Measurements from ENCODE around the gene PCDHGA7. TPM values are rescaled to one million over a fixed set of nuclear protein-coding genes. Genes with fewer than 3 reads are reported as not detected.
"Not testable (repeated sequence)": the region's sequence is repeated elsewhere in the genome, so short reads cannot be mapped to it uniquely, and the experiment has no call there.

PCDHGA7 gene
- total RNA-seq, 1 experiment from 2014 or later = not detected

- no peak for DNase-seq (ENCODE audit: low spot score)
- in situ Hi-C loops (cut with HindIII; ENCODE audit: low sequenced_read_pairs) = no loop called here
These were observed 38.4 kb downstream of the PCDHGA7 start, which contains the start of gene PCDHGA11 for GRCh38 chr5:141420855-141421488. Gene PCDHGA11, plus strand, starts transcription at chr5:141421051. Its CDS starts 177 bp downstream, at chr5:141421228.

DNA sequence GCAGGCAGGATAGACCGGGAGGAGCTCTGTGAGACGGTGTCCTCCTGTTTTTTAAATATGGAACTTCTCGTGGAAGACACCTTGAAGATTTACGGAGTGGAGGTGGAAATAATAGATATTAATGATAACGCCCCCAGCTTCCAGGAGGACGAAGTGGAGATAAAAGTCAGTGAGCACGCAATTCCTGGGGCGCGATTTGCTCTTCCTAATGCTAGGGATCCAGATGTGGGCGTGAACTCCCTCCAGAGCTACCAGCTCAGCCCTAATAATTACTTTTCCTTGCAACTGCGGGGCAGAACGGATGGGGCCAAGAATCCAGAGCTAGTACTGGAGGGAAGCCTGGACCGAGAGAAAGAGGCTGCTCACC lies 38.9 kb downstream of the PCDHGA7 start:
- no peak for DNase-seq (ENCODE audit: low spot score)

GRCh38 chr5:141422742-141423291 lies 40.3 kb downstream of the PCDHGA7 start:
- in situ Hi-C loops (cut with HindIII; ENCODE audit: low sequenced_read_pairs) = no loop called here
- DNase-seq (ENCODE audit: low spot score) = no peak

More for the DNA sequence above, 38.9 kb downstream of the PCDHGA7 start:
- in situ Hi-C loops (cut with HindIII; ENCODE audit: low sequenced_read_pairs) = no loop called here

DNA sequence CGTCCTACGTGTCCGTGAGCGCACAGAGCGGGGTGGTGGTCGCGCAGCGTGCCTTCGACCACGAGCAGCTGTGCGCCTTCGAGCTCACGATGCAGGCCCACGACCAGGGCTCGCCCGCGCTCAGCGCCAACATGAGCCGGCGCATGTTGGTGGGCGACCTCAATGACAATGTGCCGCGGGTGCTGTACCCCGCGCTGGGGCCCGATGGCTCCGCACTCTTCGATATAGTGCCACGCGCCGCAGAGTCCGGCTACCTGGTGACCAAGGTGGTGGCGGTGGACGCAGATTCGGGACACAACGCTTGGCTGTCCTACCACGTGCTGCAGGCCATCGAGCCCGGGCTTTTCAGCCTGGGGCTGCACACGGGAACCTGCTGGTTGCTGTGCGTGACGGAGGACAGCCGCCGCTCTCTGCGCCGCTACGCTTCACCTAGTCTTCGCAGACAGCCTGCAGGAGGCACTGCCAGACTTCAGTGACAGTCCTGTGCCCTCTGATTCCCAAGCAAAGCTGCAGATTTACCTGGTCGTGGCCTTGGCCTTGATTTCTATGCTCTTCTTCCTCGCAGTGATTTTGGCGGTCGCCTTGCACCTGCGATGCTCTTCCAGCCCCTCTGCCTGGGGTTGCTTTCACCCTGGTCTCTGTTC lies 45.4 kb downstream of the PCDHGA7 start:
- in situ Hi-C loops (cut with HindIII; ENCODE audit: low sequenced_read_pairs) = no loop called here
- no peak for DNase-seq (ENCODE audit: low spot score)

- in situ Hi-C loops (cut with HindIII; ENCODE audit: low sequenced_read_pairs) = no loop called here
- DNase-seq (ENCODE audit: low spot score) = peak; percentile 23
These were observed 48.0 kb downstream of the PCDHGA7 start, which contains the start of gene PCDHGA12 for GRCh38 chr5:141430332-141431113. Gene PCDHGA12, plus strand, starts transcription at chr5:141430507. Its CDS starts 253 bp downstream, at chr5:141430760.

GRCh38 chr5:141431286-141431685 lies 48.7 kb downstream of the PCDHGA7 start:
- in situ Hi-C loops (cut with HindIII; ENCODE audit: low sequenced_read_pairs) = no loop called here
- DNase-seq (ENCODE audit: low spot score) = no peak

GRCh38 chr5:141432308-141432707 lies 49.8 kb downstream of the PCDHGA7 start:
- DNase-seq (ENCODE audit: low spot score); in situ Hi-C loops (cut with HindIII; ENCODE audit: low sequenced_read_pairs): not testable (repeated sequence)

GRCh38 chr5:141432726-141433125 lies 50.2 kb downstream of the PCDHGA7 start:
- DNase-seq (ENCODE audit: low spot score); in situ Hi-C loops (cut with HindIII; ENCODE audit: low sequenced_read_pairs): not testable (repeated sequence)

DNA sequence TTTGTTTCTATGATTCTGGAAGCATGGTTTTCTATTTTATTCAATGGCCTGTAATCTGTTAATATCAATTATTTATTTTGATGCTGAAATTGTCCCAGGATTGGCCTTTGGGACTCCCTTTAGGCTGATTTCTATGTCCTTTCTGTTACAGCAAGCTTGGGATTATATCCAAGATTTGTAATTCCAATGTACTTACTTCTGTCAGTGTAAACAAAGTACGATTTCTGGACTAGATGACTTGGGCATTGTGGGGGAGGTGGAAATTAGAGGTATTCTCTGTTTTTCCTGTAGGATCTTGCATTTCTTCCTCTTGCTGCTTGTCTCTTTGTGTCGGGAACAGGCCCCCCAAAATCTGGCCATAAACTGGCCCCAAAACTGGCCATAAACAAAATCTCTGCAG lies 51.5 kb downstream of the PCDHGA7 start:
- in situ Hi-C loops (cut with HindIII; ENCODE audit: low sequenced_read_pairs) = no loop called here
- DNase-seq (ENCODE audit: low spot score) = no peak

Other genes starting within 250 kb of the PCDHGA7 start
- not detected in 2 replicates for gene PCDHB5, start 247.5 kb upstream of the PCDHGA7 start, total RNA-seq (2014; rRNA removed; shearing (Covaris generic))
- not detected in 2 replicates for gene PCDHB6, start 232.7 kb upstream of the PCDHGA7 start, total RNA-seq (2014; rRNA removed; shearing (Covaris generic))
- gene PCDHB7, start 210.1 kb upstream of the PCDHGA7 start, total RNA-seq (2014; rRNA removed; shearing (Covaris generic)) = not detected in 2 replicates
- gene PCDHB8, start 205.0 kb upstream of the PCDHGA7 start, total RNA-seq (2014; rRNA removed; shearing (Covaris generic)) = 0.10 TPM in 1 of 2 replicates, not detected in the other
- 0.25 and 1.3 TPM in 2 replicates for gene PCDHB16, start 200.4 kb upstream of the PCDHGA7 start, total RNA-seq (2014; rRNA removed; shearing (Covaris generic))
- gene PCDHB9, start 195.6 kb upstream of the PCDHGA7 start, total RNA-seq (2014; rRNA removed; shearing (Covaris generic)) = 0.18 and 7.3 TPM in 2 replicates
- gene PCDHB10, start 190.4 kb upstream of the PCDHGA7 start, total RNA-seq (2014; rRNA removed; shearing (Covaris generic)) = 0.44 TPM in 1 of 2 replicates, not detected in the other
- gene PCDHB11, start 183.1 kb upstream of the PCDHGA7 start, total RNA-seq (2014; rRNA removed; shearing (Covaris generic)) = 0.10 and 1.4 TPM in 2 replicates
- not detected in 2 replicates for gene PCDHB12, start 174.0 kb upstream of the PCDHGA7 start, total RNA-seq (2014; rRNA removed; shearing (Covaris generic))
- gene PCDHB13, start 168.8 kb upstream of the PCDHGA7 start, total RNA-seq (2014; rRNA removed; shearing (Covaris generic)) = not detected in 2 replicates
- gene PCDHB14, start 159.4 kb upstream of the PCDHGA7 start, total RNA-seq (2014; rRNA removed; shearing (Covaris generic)) = 0.27 and 0.55 TPM in 2 replicates
- not detected in 2 replicates for gene PCDHB15, start 137.3 kb upstream of the PCDHGA7 start, total RNA-seq (2014; rRNA removed; shearing (Covaris generic))
- gene SLC25A2, start 78.7 kb upstream of the PCDHGA7 start, total RNA-seq (2014; rRNA removed; shearing (Covaris generic)) = not detected in 2 replicates
- 131 and 164 TPM in 2 replicates for gene TAF7, start 62.0 kb upstream of the PCDHGA7 start, total RNA-seq (2014; rRNA removed; shearing (Covaris generic))
- not detected in 2 replicates for gene PCDHGA1, start 52.2 kb upstream of the PCDHGA7 start, total RNA-seq (2014; rRNA removed; shearing (Covaris generic))
- not detected in 2 replicates for gene PCDHGA2, start 44.0 kb upstream of the PCDHGA7 start, total RNA-seq (2014; rRNA removed; shearing (Covaris generic))
- gene PCDHGA3, start 38.9 kb upstream of the PCDHGA7 start, total RNA-seq (2014; rRNA removed; shearing (Covaris generic)) = not detected in 2 replicates
- not detected in 2 replicates for gene PCDHGB1, start 32.6 kb upstream of the PCDHGA7 start, total RNA-seq (2014; rRNA removed; shearing (Covaris generic))
- 0.06 TPM in 1 of 2 replicates, not detected in the other for gene PCDHGA4, start 27.7 kb upstream of the PCDHGA7 start, total RNA-seq (2014; rRNA removed; shearing (Covaris generic))
- gene PCDHGB2, start 22.7 kb upstream of the PCDHGA7 start, total RNA-seq (2014; rRNA removed; shearing (Covaris generic)) = 0.18 TPM in 1 of 2 replicates, not detected in the other
- gene PCDHGA5, start 18.6 kb upstream of the PCDHGA7 start, total RNA-seq (2014; rRNA removed; shearing (Covaris generic)) = 0.24 TPM in 1 of 2 replicates, not detected in the other
- gene PCDHGB3, start 12.5 kb upstream of the PCDHGA7 start, total RNA-seq (2014; rRNA removed; shearing (Covaris generic)) = not detected in 2 replicates
- gene PCDHGA6, start 8.9 kb upstream of the PCDHGA7 start, total RNA-seq (2014; rRNA removed; shearing (Covaris generic)) = 0.92 TPM in 1 of 2 replicates, not detected in the other
- not detected in 2 replicates for gene PCDHGB4, start 5.0 kb downstream of the PCDHGA7 start, total RNA-seq (2014; rRNA removed; shearing (Covaris generic))
- gene PCDHGA8, start 9.9 kb downstream of the PCDHGA7 start, total RNA-seq (2014; rRNA removed; shearing (Covaris generic)) = not detected in 2 replicates
- not detected in 2 replicates for gene PCDHGB5, start 15.2 kb downstream of the PCDHGA7 start, total RNA-seq (2014; rRNA removed; shearing (Covaris generic))
- gene PCDHGA9, start 20.0 kb downstream of the PCDHGA7 start, total RNA-seq (2014; rRNA removed; shearing (Covaris generic)) = not detected in 2 replicates
- gene PCDHGB6, start 25.3 kb downstream of the PCDHGA7 start, total RNA-seq (2014; rRNA removed; shearing (Covaris generic)) = not detected in 2 replicates
- 0.31 and 0.71 TPM in 2 replicates for gene PCDHGA10, start 30.2 kb downstream of the PCDHGA7 start, total RNA-seq (2014; rRNA removed; shearing (Covaris generic))
- gene PCDHGB7, start 34.9 kb downstream of the PCDHGA7 start, total RNA-seq (2014; rRNA removed; shearing (Covaris generic)) = 0.68 TPM in 1 of 2 replicates, not detected in the other
- not detected in 2 replicates for gene PCDHGA11, start 38.3 kb downstream of the PCDHGA7 start, total RNA-seq (2014; rRNA removed; shearing (Covaris generic))
- gene PCDHGA12, start 47.8 kb downstream of the PCDHGA7 start, total RNA-seq (2014; rRNA removed; shearing (Covaris generic)) = not detected in 2 replicates
- gene PCDHGC3, start 93.2 kb downstream of the PCDHGA7 start, total RNA-seq (2014; rRNA removed; shearing (Covaris generic)) = 1.0 and 7.7 TPM in 2 replicates
- not detected in 2 replicates for gene PCDHGC4, start 102.3 kb downstream of the PCDHGA7 start, total RNA-seq (2014; rRNA removed; shearing (Covaris generic))
- 0.14 and 0.18 TPM in 2 replicates for gene PCDHGC5, start 106.3 kb downstream of the PCDHGA7 start, total RNA-seq (2014; rRNA removed; shearing (Covaris generic))
- 23.5 and 34.0 TPM in 2 replicates for gene DIAPH1, start 236.3 kb downstream of the PCDHGA7 start, total RNA-seq (2014; rRNA removed; shearing (Covaris generic))